ENCODE measurements around the gene SYT13.

The SYT13 gene

GRCh38 chr11:45285930-45286632, at the start of gene SYT13:
Gene SYT13, minus strand, starts transcription at chr11:45286341. Its CDS starts 134 bp downstream, at chr11:45286207.
- DNase-seq (ENCODE audit: extremely low read depth in 1 of 2, low read depth in 1 of 2) = no peak

- no peak for DNase-seq (ENCODE audit: extremely low read depth in 1 of 2, low read depth in 1 of 2)
Observed at GRCh38 chr11:45335434-45335833, 49.3 kb upstream of the SYT13 start.

GRCh38 chr11:45334836-45335235, 48.7 kb upstream of the SYT13 start:
- DNase-seq (ENCODE audit: extremely low read depth in 1 of 2, low read depth in 1 of 2) = no peak

GRCh38 chr11:45334410-45334809, 48.3 kb upstream of the SYT13 start:
- DNase-seq (ENCODE audit: extremely low read depth in 1 of 2, low read depth in 1 of 2) = no peak

GRCh38 chr11:45333001-45333971, 47.1 kb upstream of the SYT13 start:
- DNase-seq (ENCODE audit: extremely low read depth in 1 of 2, low read depth in 1 of 2) = no peak

GRCh38 chr11:45332276-45332934, 46.3 kb upstream of the SYT13 start:
- no peak for DNase-seq (ENCODE audit: extremely low read depth in 1 of 2, low read depth in 1 of 2)

GRCh38 chr11:45331839-45332238, 45.7 kb upstream of the SYT13 start:
- no peak for DNase-seq (ENCODE audit: extremely low read depth in 1 of 2, low read depth in 1 of 2)

GRCh38 chr11:45328726-45329125, 42.6 kb upstream of the SYT13 start:
- no peak for DNase-seq (ENCODE audit: extremely low read depth in 1 of 2, low read depth in 1 of 2)

- DNase-seq (ENCODE audit: extremely low read depth in 1 of 2, low read depth in 1 of 2) = no peak
Observed at GRCh38 chr11:45324459-45324858, 38.3 kb upstream of the SYT13 start.

- DNase-seq (ENCODE audit: extremely low read depth in 1 of 2, low read depth in 1 of 2) = no peak
Observed at GRCh38 chr11:45323601-45324249, 37.6 kb upstream of the SYT13 start.

GRCh38 chr11:45322891-45323600, 36.9 kb upstream of the SYT13 start:
- no peak for DNase-seq (ENCODE audit: extremely low read depth in 1 of 2, low read depth in 1 of 2)

- no peak for DNase-seq (ENCODE audit: extremely low read depth in 1 of 2, low read depth in 1 of 2)
Observed at GRCh38 chr11:45322111-45322705, 36.1 kb upstream of the SYT13 start.

- no peak for DNase-seq (ENCODE audit: extremely low read depth in 1 of 2, low read depth in 1 of 2)
Observed at GRCh38 chr11:45321669-45322068, 35.5 kb upstream of the SYT13 start.

- no peak for DNase-seq (ENCODE audit: extremely low read depth in 1 of 2, low read depth in 1 of 2)
Observed at GRCh38 chr11:45321031-45321595, 35.0 kb upstream of the SYT13 start.

GRCh38 chr11:45320371-45320770, 34.2 kb upstream of the SYT13 start:
- DNase-seq (ENCODE audit: extremely low read depth in 1 of 2, low read depth in 1 of 2) = no peak

- DNase-seq (ENCODE audit: extremely low read depth in 1 of 2, low read depth in 1 of 2) = no peak
Observed at GRCh38 chr11:45319077-45319476, 32.9 kb upstream of the SYT13 start.

- no peak for DNase-seq (ENCODE audit: extremely low read depth in 1 of 2, low read depth in 1 of 2)
Observed at GRCh38 chr11:45318516-45318915, 32.4 kb upstream of the SYT13 start.

GRCh38 chr11:45316258-45316657, 30.1 kb upstream of the SYT13 start:
- DNase-seq (ENCODE audit: extremely low read depth in 1 of 2, low read depth in 1 of 2) = no peak

GRCh38 chr11:45314900-45315299, 28.8 kb upstream of the SYT13 start:
- no peak for DNase-seq (ENCODE audit: extremely low read depth in 1 of 2, low read depth in 1 of 2)

All from activated CD8-positive, alpha-beta memory T cell treated with anti-CD3 and anti-CD28 coated beads for 1 hour (primary cell).